ENCODE data around the gene CTNNA2. TPM values are rescaled to one million over a fixed set of nuclear protein-coding genes. Genes with fewer than 3 reads are reported as not detected.

The CTNNA2 gene
- total and polyA plus RNA-seq, 8 donors, result 0.28 to 5.7 (median 0.44) TPM; not detected in 4

GRCh38 chr2:80413136-80413535 lies 900.3 kb downstream of the CTNNA2 start:
- intact Hi-C loops (cut with DNase I; ENCODE audit: low total_unique reads), result no loop called here
- Histone ChIP-seq H3K9me3 (peaks cover 0 to 22% (median 8%) of the 10 kb centered on the region in 4 donors), H3K27me3 (no peaks in the 10 kb centered on the region), H3K4me1 (no peaks in the 10 kb centered on the region), H3K4me3 (no peak overlapping the region), H3K27ac (no peak overlapping the region), H3K36me3 (no peaks in the 10 kb centered on the region)
- 71 to 94% (median 89%) methylated on average over 3 of the region's 3 CpGs for WGBS, 5 donors
- DNase-seq, result no peak
- no peak for TF ChIP-seq EP300 (IDR thresholded peaks at IDR 0.05)
- TF ChIP-seq POLR2A (IDR thresholded peaks at IDR 0.05), result no peak
- no peak for TF ChIP-seq POLR2AphosphoS5 (IDR thresholded peaks at IDR 0.05)
- TF ChIP-seq, protein P1, sequence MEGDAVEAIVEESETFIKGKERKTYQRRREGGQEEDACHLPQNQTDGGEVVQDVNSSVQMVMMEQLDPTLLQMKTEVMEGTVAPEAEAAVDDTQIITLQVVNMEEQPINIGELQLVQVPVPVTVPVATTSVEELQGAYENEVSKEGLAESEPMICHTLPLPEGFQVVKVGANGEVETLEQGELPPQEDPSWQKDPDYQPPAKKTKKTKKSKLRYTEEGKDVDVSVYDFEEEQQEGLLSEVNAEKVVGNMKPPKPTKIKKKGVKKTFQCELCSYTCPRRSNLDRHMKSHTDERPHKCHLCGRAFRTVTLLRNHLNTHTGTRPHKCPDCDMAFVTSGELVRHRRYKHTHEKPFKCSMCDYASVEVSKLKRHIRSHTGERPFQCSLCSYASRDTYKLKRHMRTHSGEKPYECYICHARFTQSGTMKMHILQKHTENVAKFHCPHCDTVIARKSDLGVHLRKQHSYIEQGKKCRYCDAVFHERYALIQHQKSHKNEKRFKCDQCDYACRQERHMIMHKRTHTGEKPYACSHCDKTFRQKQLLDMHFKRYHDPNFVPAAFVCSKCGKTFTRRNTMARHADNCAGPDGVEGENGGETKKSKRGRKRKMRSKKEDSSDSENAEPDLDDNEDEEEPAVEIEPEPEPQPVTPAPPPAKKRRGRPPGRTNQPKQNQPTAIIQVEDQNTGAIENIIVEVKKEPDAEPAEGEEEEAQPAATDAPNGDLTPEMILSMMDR (IDR thresholded peaks at IDR 0.05), result no peak

DNA sequence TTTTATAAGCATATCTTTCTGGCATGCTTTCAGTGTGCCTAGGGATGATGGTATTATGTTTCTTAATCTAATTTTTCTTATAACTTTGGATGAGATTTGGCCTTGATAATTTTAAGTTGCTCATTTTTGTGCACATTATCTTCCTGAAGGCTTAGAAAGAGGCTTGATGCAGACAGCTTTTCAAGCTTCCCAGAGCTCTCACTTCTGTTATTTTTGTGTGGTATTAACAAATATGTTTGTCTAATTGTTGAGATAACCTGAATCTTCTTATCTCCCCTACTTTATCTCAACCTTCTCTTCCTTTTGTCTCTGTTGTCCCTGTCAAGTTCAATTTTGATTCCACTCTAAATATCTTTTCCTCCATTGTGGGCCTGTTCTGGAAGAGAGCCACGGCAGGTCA lies 904.9 kb downstream of the CTNNA2 start:
- Histone ChIP-seq H3K9me3 (peaks cover 0 to 22% (median 8%) of the 10 kb centered on the region in 4 donors), H3K27me3 (no peaks in the 10 kb centered on the region), H3K4me1 (no peaks in the 10 kb centered on the region), H3K4me3 (no peak overlapping the region), H3K27ac (no peak overlapping the region), H3K36me3 (no peaks in the 10 kb centered on the region)
- intact Hi-C loops (cut with DNase I; ENCODE audit: low total_unique reads), result no loop called here
- no peak for TF ChIP-seq POLR2AphosphoS5 (IDR thresholded peaks at IDR 0.05)
- TF ChIP-seq EP300 (IDR thresholded peaks at IDR 0.05), result no peak
- TF ChIP-seq, protein P1 (IDR thresholded peaks at IDR 0.05), result no peak
- no peak for TF ChIP-seq POLR2A (IDR thresholded peaks at IDR 0.05)
- no peak for DNase-seq
- 85 to 97% (median 88%) methylated on average over 1 of the region's 1 CpG for WGBS, 5 donors

DNA sequence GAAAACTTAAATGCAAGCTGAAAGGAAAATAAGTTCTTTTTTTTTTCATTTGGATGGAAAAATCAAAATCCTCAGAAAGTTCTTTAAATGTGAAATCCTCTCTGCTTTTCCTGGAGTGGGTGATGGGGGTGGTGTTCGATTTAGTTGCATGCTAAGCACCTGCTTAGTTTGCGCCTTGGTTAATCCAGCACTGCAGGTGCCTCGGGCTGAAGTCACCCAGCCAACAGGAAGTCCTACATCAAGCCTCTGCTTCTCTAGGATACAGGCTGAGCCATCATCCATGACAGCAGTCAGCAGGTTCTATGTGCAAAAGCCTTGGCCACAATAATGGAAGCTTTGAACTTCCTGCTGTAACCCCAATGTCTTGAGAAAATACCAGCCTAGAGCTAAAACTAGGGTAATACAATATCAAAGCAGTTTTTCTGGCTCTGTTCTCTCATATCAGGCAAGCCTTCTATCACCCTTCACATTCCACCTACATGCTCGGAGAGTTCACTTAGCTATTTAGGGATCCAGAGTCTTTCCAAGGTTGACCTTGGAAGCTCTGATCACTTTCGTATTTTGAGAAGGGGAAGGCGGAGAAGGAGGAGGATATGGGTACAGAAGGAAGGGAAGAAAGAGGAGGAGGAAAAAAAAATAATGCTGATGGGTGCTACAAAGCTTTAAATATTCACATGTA lies 907.8 kb downstream of the CTNNA2 start:
- DNase-seq, result no peak
- no peaks in the 10 kb centered on the region for H3K27me3 ChIP-seq
- H3K4me1 ChIP-seq, result no peaks in the 10 kb centered on the region
- no peak overlapping the region for H3K27ac ChIP-seq
- peaks cover 0 to 4% (median 0%) of the 10 kb centered on the region in 4 donors for H3K9me3 ChIP-seq
- TF ChIP-seq, protein P1 (IDR thresholded peaks at IDR 0.05), result no peak
- TF ChIP-seq POLR2AphosphoS5 (IDR thresholded peaks at IDR 0.05) (no peak), EP300 (IDR thresholded peaks at IDR 0.05) (no peak), POLR2A (IDR thresholded peaks at IDR 0.05) (no peak)
- no peaks in the 10 kb centered on the region for H3K36me3 ChIP-seq
- WGBS, 5 donors, result 64 to 77% (median 74%) methylated on average over 6 of the region's 6 CpGs
- no peak overlapping the region for H3K4me3 ChIP-seq
- intact Hi-C loops (cut with DNase I; ENCODE audit: low total_unique reads), result no loop called here

- no peaks in the 10 kb centered on the region for H3K4me1 ChIP-seq
- intact Hi-C loops (cut with DNase I; ENCODE audit: low total_unique reads), result no loop called here
- no peak overlapping the region for H3K27ac ChIP-seq
- TF ChIP-seq, protein P1 (IDR thresholded peaks at IDR 0.05), result no peak
- TF ChIP-seq POLR2AphosphoS5 (IDR thresholded peaks at IDR 0.05) (no peak), POLR2A (IDR thresholded peaks at IDR 0.05) (no peak), EP300 (IDR thresholded peaks at IDR 0.05) (no peak)
- no peaks in the 10 kb centered on the region for H3K9me3 ChIP-seq
- 70 to 87% (median 76%) methylated on average over 2 of the region's 2 CpGs for WGBS, 5 donors
- no peak for DNase-seq
- no peaks in the 10 kb centered on the region for H3K36me3 ChIP-seq
- H3K4me3 ChIP-seq, result no peak overlapping the region
- no peaks in the 10 kb centered on the region for H3K27me3 ChIP-seq
Measured at GRCh38 chr2:80429251-80429650, 916.4 kb downstream of the CTNNA2 start.
